LNCaP clone FGC (cell line): ENCODE data around the gene AP4S1.
"Not testable (repeated sequence)": the region's sequence is repeated elsewhere in the genome, so short reads cannot be mapped to it uniquely, and the experiment has no call there.

Experiments
- DNase-seq: peaks from one replicate; pipeline ENCODE4 v3.0.0-alpha.2; 2011; ENCODE audit warnings: low read depth
- H3K4me3 ChIP-seq: 2 replicates; pipeline ENCODE4 v1.5.1; 2011; ENCODE audit warnings: mild to moderate bottlenecking, low read depth, low read length, control low read depth
- CTCF ChIP-seq: IDR thresholded peaks from 2 replicates; pipeline ENCODE4 v1.5.1; 2012; ENCODE audit warnings: mild to moderate bottlenecking; ENCODE audit not compliant: control insufficient read depth, insufficient read depth; ENCODE audit errors: extremely low read depth

AP4S1 gene

GRCh38 chr14:31043379-31043778 lies 17.9 kb downstream of the AP4S1 start:
- no peak overlapping the region for H3K4me3 ChIP-seq
- no peak for DNase-seq
- TF ChIP-seq CTCF = no peak

- no peak overlapping the region for H3K4me3 ChIP-seq
- no peak for DNase-seq
- TF ChIP-seq CTCF = no peak
Observed at GRCh38 chr14:31045501-31046080, 20.1 kb downstream of the AP4S1 start.

- no peak for TF ChIP-seq CTCF
- no peak for DNase-seq
- no peak overlapping the region for H3K4me3 ChIP-seq
Observed at GRCh38 chr14:31047503-31047902, 22.1 kb downstream of the AP4S1 start.

GRCh38 chr14:31051023-31051422 lies 25.6 kb downstream of the AP4S1 start:
- no peak for DNase-seq
- no peak for TF ChIP-seq CTCF
- H3K4me3 ChIP-seq = no peak overlapping the region

GRCh38 chr14:31051511-31051910 lies 26.1 kb downstream of the AP4S1 start:
- no peak overlapping the region for H3K4me3 ChIP-seq
- no peak for DNase-seq
- TF ChIP-seq CTCF = no peak

GRCh38 chr14:31052905-31053586 lies 27.6 kb downstream of the AP4S1 start:
- DNase-seq, H3K4me3 ChIP-seq: not testable (repeated sequence)

GRCh38 chr14:31057035-31057434 lies 31.6 kb downstream of the AP4S1 start:
- no peak for TF ChIP-seq CTCF

More at GRCh38 chr14:31057035-31057434, 31.6 kb downstream of the AP4S1 start:
- no peak for DNase-seq
- no peak overlapping the region for H3K4me3 ChIP-seq
